B cell (primary cell): ENCODE data around the gene ANTXR1.

Source experiments
- EZH2 ChIP-seq: IDR thresholded peaks from 2 replicates; pipeline ENCODE4 v1.6.1; 2012; ENCODE audit warnings: borderline replicate concordance, low read depth, mild to moderate bottlenecking, moderate library complexity, low read length; ENCODE audit not compliant: insufficient read depth, poor library complexity, severe bottlenecking
- TF ChIP-seq, protein P1 (sequence below): fragments of 200-600 bp; IDR thresholded peaks from one replicate; pipeline ENCODE4 v1.8.0; 2022; ENCODE audit warnings: antibody characterized with exemption, mild to moderate bottlenecking

DNA sequence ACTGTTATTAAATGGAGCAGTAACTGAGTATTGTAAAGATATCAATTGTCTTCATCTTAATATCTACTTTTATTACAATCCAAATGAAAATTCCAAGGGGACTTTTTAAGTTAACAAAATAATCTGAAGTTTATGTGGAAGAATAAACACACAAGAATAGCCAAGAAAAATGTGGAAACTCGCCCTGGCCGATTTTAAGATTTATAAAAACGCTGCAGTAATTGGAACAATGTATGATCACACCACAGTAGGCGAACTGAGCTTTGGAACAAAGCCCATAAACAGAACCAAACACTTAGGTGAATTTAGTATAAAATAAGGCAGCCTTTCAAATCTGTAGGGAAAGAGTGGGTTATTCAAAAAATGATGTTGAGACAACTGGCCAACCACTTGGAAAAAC lies 96.3 kb downstream of the ANTXR1 start:
- TF ChIP-seq, protein P1, sequence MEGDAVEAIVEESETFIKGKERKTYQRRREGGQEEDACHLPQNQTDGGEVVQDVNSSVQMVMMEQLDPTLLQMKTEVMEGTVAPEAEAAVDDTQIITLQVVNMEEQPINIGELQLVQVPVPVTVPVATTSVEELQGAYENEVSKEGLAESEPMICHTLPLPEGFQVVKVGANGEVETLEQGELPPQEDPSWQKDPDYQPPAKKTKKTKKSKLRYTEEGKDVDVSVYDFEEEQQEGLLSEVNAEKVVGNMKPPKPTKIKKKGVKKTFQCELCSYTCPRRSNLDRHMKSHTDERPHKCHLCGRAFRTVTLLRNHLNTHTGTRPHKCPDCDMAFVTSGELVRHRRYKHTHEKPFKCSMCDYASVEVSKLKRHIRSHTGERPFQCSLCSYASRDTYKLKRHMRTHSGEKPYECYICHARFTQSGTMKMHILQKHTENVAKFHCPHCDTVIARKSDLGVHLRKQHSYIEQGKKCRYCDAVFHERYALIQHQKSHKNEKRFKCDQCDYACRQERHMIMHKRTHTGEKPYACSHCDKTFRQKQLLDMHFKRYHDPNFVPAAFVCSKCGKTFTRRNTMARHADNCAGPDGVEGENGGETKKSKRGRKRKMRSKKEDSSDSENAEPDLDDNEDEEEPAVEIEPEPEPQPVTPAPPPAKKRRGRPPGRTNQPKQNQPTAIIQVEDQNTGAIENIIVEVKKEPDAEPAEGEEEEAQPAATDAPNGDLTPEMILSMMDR = no peak
- no peak for TF ChIP-seq EZH2
